Muscle layer of duodenum (tissue), 2 donors: ENCODE results near the gene DPF3.

ENCODE experiments used
- H3K27ac ChIP-seq: one replicate; pipeline ENCODE4 v1.7.0; 2013; ENCODE audit warnings: mild to moderate bottlenecking, low read length
- H3K27me3 ChIP-seq: one replicate; pipeline ENCODE4 v1.7.0; 2013; ENCODE audit warnings: low read depth, mild to moderate bottlenecking, control low read depth, low read length
- H3K36me3 ChIP-seq, 2 donors: one replicate each; pipeline ENCODE4 v1.7.0; 2013; ENCODE audit warnings: low read length in 2 of 2, control low read depth in 1 of 2, mild to moderate bottlenecking in 1 of 2; ENCODE audit not compliant: insufficient read depth in 2 of 2, control insufficient read depth in 1 of 2
- H3K4me1 ChIP-seq, 2 donors: one replicate each; pipeline ENCODE4 v1.7.0; 2013; ENCODE audit warnings: low read length in 2 of 2, mild to moderate bottlenecking in 2 of 2, control low read depth in 1 of 2, moderate library complexity in 1 of 2; ENCODE audit not compliant: insufficient read depth in 2 of 2, control insufficient read depth in 1 of 2
- H3K4me3 ChIP-seq, 2 donors: one replicate each; pipeline ENCODE4 v1.7.0; 2013; ENCODE audit warnings: low read length in 2 of 2, low read depth in 1 of 2, mild to moderate bottlenecking in 1 of 2
- H3K9me3 ChIP-seq, 2 donors: one replicate each; pipeline ENCODE4 v1.7.0; 2013; ENCODE audit warnings: low read length in 2 of 2, control low read depth in 1 of 2, mild to moderate bottlenecking in 1 of 2; ENCODE audit not compliant: control insufficient read depth in 1 of 2
- donor health status: healthy.

DPF3 gene

DNA sequence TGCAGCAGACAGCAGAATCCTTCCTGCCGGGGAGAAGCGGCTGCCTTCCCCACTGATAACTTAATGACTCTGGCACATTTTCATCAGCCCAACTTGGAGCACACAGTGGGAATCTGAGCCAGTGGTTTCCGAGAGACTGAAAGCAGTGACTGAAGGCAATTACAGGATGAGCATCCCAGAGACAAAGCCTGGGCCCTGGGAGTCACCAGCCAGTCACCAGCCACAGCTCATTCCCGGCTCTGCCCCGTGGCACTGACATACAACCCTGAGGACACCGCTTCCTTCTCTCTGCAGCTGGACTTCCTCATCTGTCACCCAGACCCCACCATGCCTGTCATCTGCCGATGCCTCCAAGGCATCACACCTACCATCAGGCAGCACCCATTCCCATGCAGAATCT lies 192.3 kb downstream of the DPF3 start:
- H3K27me3 ChIP-seq: no peaks in the 10 kb centered on the region
- H3K27ac ChIP-seq: no peak overlapping the region
- H3K36me3 ChIP-seq: no peaks in the 10 kb centered on the region
- no peak overlapping the region for H3K4me3 ChIP-seq
- H3K4me1 ChIP-seq: no peaks in the 10 kb centered on the region
- no peaks in the 10 kb centered on the region for H3K9me3 ChIP-seq

DNA sequence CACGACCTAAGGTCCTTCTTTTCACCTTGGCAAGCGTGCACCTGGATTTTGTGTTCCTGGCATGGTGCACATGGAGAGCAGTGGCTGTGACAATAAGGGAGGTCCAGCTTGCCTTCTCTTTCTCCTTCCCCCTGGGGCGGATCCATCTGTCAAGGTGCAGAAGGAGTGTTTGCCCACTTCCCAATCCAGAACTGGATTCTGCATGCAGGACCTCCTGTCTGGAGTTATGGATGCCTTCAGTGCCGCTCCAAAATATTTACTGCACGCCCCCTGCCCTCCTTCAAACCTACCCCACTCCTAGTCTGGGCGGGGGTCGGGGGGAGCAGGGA lies 192.7 kb downstream of the DPF3 start:
- Histone ChIP-seq H3K36me3 (no peaks in the 10 kb centered on the region), H3K9me3 (no peaks in the 10 kb centered on the region), H3K27ac (no peak overlapping the region), H3K4me3 (no peak overlapping the region), H3K4me1 (no peaks in the 10 kb centered on the region), H3K27me3 (no peaks in the 10 kb centered on the region)

DNA sequence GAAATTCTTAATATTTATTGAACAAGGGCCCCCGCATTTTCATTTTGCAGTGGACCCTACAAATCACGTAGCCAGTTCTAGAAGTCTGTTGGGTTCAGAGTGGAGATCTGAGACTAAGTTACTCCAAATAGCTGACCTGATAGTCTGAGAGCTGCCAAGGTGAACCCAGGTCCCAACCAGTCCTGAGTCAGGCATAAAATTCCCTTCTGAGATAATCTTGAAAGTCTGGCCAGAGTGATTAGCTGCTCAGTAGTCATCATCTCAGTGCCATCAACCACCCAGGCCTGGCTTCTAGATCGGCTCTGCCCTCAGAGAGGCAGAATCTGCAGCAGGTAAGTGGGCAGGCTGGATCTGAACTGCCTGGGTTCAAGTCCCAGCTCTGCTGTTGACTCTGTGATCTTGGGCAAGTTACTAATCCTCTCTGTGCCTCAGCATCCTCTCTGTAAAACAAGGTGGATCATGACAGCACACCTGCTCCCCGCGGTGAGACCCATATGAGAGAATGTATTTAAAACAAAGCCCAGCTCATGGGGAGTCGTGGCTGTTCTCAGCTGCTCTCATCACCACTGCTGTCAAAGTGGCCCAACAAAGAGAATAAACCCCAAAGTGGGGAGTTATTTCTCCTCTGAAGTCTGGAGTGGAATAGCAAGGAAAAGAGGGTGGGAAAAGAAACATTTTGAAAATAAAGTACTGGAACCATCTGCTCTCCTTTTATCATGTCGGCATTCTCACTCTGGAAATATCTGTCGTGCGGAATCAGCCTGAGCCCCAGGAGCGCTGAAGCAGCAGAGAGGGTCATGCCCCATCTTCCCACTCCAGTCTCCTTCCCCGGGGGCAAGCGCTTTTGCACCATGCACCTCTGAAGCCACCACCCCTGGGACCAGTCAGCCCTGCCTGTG lies 193.3 kb downstream of the DPF3 start:
- H3K36me3 ChIP-seq: no peaks in the 10 kb centered on the region
- H3K27me3 ChIP-seq: no peaks in the 10 kb centered on the region
- H3K4me3 ChIP-seq: no peak overlapping the region
- H3K9me3 ChIP-seq: no peaks in the 10 kb centered on the region
- no peak overlapping the region for H3K27ac ChIP-seq
- no peaks in the 10 kb centered on the region for H3K4me1 ChIP-seq

DNA sequence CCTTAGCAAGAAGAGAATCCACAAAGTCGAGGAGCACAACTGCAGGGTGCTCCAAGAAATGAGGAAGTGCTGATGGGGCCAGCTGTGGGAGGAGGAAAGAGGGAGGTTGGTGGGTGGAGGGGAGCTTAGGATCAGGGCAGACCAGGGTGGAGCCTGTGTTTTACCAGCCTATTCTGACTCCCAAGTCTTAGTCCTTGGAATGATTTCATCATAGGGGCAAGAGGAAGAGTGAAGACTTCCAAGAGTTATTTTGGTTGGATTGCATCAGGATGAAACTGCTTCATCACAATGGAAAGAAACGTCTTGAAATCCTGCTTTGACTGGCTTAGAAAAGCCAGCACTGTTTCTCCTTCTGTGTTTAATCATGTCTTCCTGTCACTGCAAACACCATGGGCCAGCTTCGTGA lies 194.0 kb downstream of the DPF3 start:
- Histone ChIP-seq H3K9me3 (no peaks in the 10 kb centered on the region), H3K27ac (no peak overlapping the region), H3K27me3 (no peaks in the 10 kb centered on the region), H3K4me3 (no peak overlapping the region), H3K36me3 (no peaks in the 10 kb centered on the region), H3K4me1 (no peaks in the 10 kb centered on the region)

DNA sequence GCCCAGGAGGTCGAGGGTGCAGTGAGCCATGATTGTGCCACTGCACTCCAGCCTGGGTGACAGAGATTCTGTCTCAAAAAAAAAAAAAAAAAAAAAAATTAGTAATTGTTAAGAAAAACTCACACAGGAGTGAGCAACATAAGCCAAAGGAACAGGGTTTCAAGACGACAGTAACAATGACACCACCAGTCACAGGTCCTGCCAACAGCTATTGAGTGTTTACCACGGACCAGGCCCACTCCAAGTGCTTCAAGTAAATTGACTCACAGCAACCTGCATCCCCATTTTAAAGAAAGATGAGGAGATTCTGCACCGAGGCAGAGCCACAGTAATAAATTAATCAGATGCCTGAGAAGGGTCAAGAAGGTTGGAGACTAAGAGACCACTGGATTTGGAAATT lies 194.5 kb downstream of the DPF3 start:
- no peak overlapping the region for H3K27ac ChIP-seq
- no peaks in the 10 kb centered on the region for H3K9me3 ChIP-seq
- no peaks in the 10 kb centered on the region for H3K36me3 ChIP-seq
- H3K27me3 ChIP-seq: no peaks in the 10 kb centered on the region
- H3K4me3 ChIP-seq: no peak overlapping the region
- no peaks in the 10 kb centered on the region for H3K4me1 ChIP-seq

DNA sequence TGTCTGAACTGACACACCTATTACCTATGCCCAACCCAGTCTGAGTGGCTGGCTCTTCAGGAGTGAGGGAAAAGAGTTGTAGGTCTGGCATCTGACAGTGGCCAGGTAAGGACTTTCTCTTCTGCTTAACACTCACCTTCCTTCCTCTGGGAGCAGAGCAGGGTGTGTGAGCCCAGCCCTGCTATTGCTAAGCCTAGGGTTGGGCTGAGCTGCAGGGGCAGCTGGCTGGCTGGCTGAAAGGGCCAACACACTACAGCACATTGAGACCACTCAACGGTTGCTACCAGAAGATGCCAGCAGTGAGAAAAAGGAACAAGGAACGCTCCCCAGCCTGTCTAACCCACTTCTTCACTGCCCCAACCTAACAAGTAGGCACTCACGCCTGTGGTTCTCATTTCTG lies 201.2 kb downstream of the DPF3 start:
- H3K36me3 ChIP-seq: peaks cover 0 to 6% of the 10 kb centered on the region in 2 donors
- H3K4me1 ChIP-seq: no peaks in the 10 kb centered on the region
- no peak overlapping the region for H3K27ac ChIP-seq
- H3K9me3 ChIP-seq: no peaks in the 10 kb centered on the region
- H3K4me3 ChIP-seq: no peak overlapping the region
- H3K27me3 ChIP-seq: no peaks in the 10 kb centered on the region

DNA sequence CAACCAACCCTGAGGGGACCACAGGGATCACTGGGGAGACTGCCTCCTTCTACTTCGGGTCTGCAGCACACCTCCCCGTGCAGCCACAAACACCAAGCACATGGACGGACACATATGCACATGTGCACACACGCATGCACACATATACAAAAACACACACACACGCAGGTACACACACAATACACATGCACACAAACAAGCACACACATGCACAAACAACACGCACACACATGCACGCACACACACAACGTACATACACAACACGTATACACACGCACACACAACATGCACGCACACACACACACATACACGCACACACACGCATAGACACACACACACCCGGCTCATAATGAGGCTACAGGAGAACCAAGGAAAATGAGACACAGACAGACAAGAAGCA lies 203.6 kb downstream of the DPF3 start:
- Histone ChIP-seq H3K9me3 (no peaks in the 10 kb centered on the region), H3K27ac (no peak overlapping the region), H3K4me1 (no peaks in the 10 kb centered on the region), H3K36me3 (peaks cover 0 to 6% of the 10 kb centered on the region in 2 donors), H3K4me3 (no peak overlapping the region), H3K27me3 (no peaks in the 10 kb centered on the region)

DNA sequence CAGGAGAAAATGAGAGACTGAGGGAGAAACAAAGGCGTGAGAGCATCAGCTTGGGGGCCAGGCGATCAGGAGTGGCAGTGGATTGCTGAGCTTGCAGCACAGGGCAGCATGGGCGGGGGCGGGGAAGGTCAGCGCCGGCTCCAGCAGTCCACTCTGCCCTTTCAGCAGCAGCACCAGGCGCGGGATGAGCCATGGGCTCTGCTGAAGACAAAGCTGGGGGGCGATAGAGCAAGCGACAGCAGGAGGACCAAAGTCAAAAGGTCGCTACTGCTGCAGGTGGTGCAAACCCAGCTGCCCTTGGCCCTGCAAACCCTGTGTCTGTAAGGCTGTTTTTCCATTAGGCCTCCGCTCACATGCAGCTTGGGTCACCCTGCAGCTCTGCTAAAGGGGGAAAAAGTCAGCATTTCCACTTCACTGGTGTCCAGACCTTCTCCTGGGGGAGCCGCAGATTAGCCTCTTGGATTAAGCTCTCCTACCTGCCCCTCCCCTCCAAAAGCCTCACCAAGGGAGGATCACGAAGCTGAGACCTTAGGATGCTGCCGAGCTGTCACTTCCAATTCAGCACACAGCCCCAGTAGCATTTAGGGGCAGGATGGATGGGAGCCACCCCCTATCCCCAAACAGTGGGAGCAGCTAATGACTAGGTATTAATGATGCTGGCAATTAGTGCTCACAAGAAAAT lies 204.8 kb downstream of the DPF3 start:
- peaks cover 0 to 6% of the 10 kb centered on the region in 2 donors for H3K36me3 ChIP-seq
- no peaks in the 10 kb centered on the region for H3K9me3 ChIP-seq
- H3K27me3 ChIP-seq: no peaks in the 10 kb centered on the region
- no peak overlapping the region for H3K27ac ChIP-seq
- H3K4me3 ChIP-seq: no peak overlapping the region
- H3K4me1 ChIP-seq: no peaks in the 10 kb centered on the region

DNA sequence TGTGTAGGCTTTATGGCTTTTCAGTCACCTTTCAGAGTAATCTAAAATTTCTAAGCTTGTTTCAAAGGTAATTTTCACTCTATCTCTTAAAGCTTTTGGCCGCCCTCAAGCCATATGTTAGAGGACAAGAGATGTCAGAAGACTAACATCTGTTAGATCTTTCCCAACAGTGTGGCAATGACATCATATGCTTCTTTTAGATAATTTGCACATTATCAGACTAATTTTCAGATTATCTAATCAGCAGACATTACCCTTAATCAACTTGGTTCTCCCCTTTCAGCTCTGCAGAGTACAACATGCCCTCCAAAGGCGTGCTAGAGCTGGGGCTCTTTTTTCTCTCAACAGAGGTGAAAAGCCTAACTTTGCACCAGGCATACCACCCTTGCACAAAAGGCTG lies 207.1 kb downstream of the DPF3 start:
- H3K27me3 ChIP-seq: no peaks in the 10 kb centered on the region
- no peak overlapping the region for H3K27ac ChIP-seq
- H3K9me3 ChIP-seq: no peaks in the 10 kb centered on the region
- H3K4me3 ChIP-seq: no peak overlapping the region
- no peaks in the 10 kb centered on the region for H3K4me1 ChIP-seq
- peaks cover 0 to 3% of the 10 kb centered on the region in 2 donors for H3K36me3 ChIP-seq

DNA sequence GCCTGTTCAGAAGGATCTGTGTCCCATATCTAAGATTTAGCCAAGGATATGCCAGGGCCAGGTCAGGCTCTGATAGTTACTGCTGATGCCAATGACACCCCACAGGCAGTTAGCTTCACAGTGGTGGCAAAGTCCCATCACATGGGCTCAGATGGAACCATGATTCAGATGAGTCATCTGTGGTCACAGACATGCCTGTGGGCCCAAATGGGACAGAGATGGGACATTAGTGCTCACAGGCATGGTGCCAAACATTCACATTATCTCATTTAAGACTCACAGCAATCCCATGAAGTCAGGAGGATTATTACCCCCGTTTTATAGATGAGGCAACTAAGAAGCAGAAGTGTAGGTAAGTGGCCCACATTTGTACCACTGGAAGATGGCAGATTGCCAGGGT lies 207.8 kb downstream of the DPF3 start:
- Histone ChIP-seq H3K4me1 (no peaks in the 10 kb centered on the region), H3K9me3 (no peaks in the 10 kb centered on the region), H3K27ac (no peak overlapping the region), H3K27me3 (no peaks in the 10 kb centered on the region), H3K4me3 (no peak overlapping the region), H3K36me3 (no peaks in the 10 kb centered on the region)

DNA sequence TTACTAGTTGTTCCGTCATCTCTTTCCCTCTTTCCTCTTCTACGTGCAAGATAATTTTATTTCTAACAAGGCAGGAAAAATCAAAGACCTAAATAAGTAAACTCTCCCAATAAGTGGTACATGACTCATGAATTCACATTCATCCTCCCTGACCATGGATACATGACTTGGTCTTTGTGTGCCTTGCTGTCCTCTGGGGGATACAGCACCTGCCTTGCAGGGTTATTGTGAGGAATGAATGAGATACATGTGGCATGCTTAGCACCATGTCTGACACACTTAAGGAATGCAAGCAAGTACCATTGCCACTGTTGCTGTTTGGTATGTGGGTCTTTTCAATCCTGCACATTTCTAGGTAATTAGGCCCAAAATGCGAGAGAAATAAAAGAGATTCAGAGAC lies 208.4 kb downstream of the DPF3 start:
- no peaks in the 10 kb centered on the region for H3K4me1 ChIP-seq
- no peaks in the 10 kb centered on the region for H3K27me3 ChIP-seq
- H3K4me3 ChIP-seq: no peak overlapping the region
- no peaks in the 10 kb centered on the region for H3K36me3 ChIP-seq
- no peaks in the 10 kb centered on the region for H3K9me3 ChIP-seq
- H3K27ac ChIP-seq: no peak overlapping the region
